Smooth muscle cell of the coronary artery (primary cell): ENCODE data around the gene HSPA5. TPM values are rescaled to one million over a fixed set of nuclear protein-coding genes. Genes with fewer than 3 reads are reported as not detected.

Experiments used
- total RNA-seq: library from RNA; depleted of rRNA; stranded (reverse); fragments of >200 nt; gene quantifications from 2 replicates; pipeline ENCODE4 v1.2.3, GENCODE V29; 2014; ENCODE audit warnings: low replicate concordance

The HSPA5 gene
- 210 and 283 TPM in 2 replicates for total RNA-seq

DNA sequence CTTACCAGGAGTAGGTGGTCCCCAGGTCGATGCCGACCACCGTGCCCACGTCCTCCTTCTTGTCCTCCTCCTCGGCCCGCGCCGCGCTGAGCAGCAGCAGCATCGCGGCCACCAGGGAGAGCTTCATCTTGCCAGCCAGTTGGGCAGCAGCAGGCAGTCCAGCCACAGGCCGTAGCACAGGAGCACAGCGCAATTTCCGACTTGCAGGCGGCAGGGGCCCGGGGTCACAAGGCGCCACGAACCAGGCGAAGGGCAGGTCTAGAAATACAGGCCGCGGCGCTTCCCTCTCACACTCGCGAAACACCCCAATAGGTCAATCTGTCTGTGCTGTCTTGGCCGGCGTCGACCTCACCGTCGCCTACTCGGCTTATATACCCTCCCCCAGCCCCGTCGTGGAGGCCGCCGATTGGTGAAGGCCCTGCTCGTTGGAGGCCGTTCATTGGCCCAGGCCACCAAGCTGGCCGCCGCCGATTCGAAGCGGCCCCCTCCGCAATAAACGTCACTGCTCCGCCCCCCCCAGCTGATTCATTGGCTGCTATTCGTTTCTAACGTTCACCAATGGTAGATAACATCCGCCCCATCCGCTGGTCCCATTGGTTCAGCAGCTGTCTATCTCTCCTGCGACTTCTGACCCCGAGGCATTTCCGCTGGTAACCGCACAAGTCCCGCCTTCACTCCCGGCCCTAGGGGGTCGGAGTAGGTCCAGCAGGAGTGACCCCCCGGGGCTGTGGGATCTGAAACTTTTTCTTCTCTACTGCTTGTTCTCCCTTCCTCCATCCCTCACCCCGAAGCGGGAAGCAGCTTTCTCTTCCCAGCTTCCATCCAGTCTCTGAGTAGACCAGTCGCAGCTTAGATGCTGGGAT, at the start of gene HSPA5:
HSPA5 (minus strand) TSS at position 344 of the 863 bp plus-strand sequence; CDS start at position 127, 217 bp downstream.

DNA sequence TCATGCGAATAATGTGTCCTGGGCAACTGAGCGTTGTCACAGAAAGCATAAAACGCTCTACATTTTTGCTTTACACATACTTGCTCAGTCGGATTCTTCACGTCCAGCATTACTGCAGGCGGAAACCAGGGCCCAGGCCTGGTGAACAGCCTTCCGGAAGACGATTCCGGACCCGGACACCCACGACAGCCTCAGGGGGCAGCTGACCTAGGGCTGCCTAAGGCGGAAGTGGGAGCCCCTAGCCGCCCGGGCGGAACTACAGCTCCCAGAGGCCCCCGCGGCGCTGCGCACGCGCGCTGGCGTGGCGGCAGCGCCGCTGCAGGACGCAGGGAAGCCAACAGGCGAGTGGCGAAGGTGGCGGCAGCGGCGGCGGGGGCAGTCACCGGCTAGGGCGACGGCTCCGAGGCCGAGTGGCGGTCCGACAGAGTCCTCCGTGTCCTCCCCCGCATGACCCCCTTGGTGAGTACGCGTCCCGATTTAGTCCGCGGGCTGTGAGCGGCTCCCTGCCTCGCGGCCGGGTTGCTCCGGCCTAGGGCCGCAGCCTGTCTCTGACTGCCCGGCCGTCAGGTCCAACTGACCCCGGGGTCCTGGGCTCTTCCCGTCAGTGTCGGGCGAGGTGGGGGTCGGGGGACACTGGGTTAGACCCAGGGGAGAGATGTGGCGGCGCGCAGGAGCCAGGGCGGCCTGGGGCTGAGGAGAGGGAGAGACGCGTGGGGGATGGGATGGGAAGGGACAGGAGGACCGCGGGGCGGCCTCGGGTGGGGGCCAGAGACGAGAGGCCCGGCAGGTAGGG, 20.6 kb upstream of the HSPA5 start, which contains the start of gene GAPVD1:
GAPVD1 (plus strand) TSS at position 326 of the 793 bp plus-strand sequence. CDS start 37,096 bp downstream, outside the sequence.

DNA sequence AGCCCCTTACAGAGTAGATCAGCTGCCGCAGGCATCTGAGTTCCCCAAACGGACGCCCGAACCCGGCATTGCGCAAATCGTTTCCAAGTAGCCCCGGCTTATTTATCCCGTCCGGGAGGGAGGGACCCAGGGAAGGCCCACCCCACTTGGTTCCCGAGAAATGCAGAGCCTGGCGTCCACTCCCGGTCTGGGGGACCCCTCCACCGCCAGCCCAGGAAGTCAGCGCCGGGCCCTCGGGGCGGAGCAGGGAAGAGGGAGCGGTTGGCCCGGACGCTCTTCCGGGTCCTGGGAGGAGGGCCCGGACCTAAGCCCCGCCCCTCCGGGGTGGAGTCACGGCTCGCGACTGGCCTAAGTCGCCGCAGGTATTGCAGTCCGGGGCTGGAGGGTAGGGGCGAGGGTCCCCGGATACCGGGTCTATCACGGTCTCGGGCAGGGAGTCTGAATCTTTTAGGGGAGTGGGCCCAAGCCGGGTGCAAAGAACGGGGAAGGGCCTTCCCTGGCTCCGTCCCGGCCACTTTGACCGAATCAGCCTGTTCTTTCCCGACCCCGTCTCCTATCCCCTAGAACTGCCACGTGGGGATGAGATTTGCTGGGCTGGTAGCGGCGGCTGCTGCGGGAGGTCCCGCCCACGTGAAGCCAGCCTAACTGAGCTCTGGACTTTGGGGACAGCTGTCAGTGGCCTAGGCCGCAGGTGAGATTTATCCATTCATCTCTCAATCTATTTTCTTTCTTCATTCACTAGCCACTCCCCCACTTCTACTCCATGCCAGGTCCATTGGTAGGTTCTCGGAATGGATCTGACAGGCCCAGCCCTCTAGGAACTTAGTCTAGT, 40.7 kb downstream of the HSPA5 start, which contains the start of gene RABEPK:
RABEPK (plus strand) TSS at position 327 of the 832 bp plus-strand sequence. CDS start 2,472 bp downstream, outside the sequence.

DNA sequence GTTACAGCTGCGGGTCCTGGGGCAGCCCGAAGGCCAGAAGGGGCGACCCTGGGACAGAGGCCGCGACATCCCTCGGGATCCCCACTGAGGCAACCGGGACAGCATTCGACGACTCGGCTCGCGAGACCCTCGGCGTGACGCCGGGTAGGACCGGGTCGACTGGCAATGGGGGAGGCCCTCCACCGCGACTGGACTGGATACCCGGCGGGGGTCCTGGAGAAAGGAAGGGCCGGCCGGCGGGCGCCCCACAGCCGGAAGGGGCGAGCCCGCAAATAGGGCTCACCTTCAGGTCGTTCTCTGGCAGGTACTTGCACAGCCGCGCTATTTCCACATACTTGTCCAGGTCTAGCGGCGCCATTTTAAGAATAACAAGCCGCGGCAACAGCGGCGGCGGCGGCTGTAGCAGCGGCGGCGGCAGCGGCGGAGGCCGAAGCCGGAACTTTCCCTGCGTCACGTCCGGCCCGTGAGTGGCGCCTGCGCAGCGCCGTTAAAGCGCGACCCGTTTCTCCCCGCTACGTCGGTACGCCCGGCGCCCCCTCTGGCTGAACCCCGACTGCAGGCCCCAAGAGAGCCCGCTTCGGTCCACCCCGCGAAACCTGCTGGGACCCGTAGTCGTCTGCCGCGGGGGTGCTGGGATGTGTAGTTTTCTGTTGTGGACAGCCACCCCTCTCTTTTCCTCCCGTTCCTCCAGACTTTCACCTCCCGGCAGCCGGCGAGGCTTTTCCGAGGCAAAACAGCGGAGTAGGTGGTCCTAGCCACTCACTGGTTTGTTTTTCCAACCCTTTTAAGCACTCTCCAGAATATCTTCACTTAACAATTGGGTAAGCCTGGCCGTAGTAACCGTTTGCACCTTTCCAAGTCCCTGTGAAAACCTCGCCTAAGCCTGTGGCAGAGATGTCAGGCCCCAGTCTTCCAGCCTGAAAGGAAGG, 51.5 kb downstream of the HSPA5 start, which contains the start of gene PPP6C:
PPP6C (minus strand) TSS at position 443 of the 929 bp plus-strand sequence; CDS start at position 358, 85 bp downstream.

Other genes with a start within 250 kb of the HSPA5 start
- gene SCAI, start 97.8 kb downstream of the HSPA5 start, total RNA-seq: 5.0 and 6.4 TPM in 2 replicates
- 5.9 and 9.5 TPM in 2 replicates for gene PPP6C, start 51.5 kb downstream of the HSPA5 start, total RNA-seq
- 32.8 and 38.7 TPM in 2 replicates for gene RABEPK, start 40.8 kb downstream of the HSPA5 start, total RNA-seq
- 26.8 and 29.8 TPM in 2 replicates for gene GAPVD1, start 20.5 kb upstream of the HSPA5 start, total RNA-seq